Amygdala (tissue), 56 donors: ENCODE measurements around the gene ADD1.
"Not testable (repeated sequence)": the region's sequence is repeated elsewhere in the genome, so short reads cannot be mapped to it uniquely, and the experiment has no call there.

Experiments used
- DNase-seq, 56 donors: peaks; one replicate each; lab custom pipeline; 2025; lab: John Stamatoyannopoulos, UW

ADD1 gene

DNA sequence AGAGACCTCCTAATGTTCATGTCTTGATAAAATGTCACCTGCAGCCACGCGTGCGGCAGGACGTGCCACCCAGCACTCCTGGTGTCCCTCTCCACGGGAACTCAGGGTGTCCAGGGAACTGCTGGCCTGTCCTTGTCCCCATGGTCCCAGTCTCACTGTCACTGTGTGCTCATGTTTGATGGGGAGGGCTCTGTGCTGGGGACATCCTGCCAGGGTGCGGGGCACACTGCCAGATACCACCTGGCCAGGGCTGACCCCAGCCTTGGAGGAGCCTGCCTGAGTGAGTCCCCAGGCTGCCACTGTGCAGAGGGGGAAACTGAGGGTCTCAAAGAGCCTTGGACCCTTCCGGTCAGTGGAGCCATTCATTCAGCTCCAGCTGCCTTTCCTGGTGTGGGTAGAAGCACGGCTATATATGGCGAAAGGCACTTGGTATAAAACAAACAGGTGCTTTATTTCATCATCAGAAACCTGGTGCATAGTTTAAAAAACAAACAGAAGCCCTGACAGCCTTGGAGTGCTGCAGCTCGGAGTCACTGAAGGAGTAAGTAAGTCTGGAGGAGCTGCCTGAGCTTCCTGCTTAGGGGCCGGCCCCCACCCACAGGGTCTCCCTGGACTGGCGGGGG is 86.6 kb downstream of the ADD1 start:
- no peak for DNase-seq

DNA sequence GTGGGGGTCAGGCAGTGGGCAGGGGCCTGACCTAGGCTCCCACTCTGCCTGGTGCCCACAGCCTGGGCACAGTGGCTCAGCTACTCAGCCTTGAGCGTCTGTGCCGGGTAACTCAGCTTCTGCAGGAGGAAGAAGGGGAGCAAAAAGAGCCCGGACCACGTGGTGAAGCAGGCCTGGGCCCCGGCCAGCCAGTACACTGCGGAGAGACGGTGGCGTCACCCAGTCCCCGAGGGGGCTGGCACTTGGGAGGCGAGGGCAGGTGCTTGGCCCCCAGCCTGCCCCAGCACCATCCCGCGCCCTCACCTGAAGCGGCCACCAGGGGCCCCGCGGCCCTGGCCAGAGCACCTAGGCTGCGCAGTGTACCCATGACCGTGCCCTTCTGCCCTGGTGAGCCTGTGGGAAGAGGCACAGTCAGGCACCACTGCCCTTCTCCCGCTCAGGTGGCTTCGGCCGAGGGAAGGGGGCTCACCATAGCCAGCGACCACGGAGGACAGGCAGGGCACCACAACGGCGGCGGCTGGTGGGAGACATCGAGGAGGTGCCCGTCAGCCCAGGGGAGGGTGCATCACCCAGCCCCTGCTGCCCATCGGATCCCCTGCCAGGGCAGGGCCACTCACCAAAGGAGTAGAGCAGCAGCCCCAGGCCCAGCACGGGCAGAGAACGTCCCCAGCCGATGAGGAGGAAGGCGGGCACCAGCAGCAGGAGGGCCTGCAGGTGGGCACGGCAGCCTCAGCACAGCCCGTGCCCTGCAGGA is 87.3 kb downstream of the ADD1 start:
- DNase-seq = peak in 31 of 56 donors; percentile 16 to 75 (median 48)

DNA sequence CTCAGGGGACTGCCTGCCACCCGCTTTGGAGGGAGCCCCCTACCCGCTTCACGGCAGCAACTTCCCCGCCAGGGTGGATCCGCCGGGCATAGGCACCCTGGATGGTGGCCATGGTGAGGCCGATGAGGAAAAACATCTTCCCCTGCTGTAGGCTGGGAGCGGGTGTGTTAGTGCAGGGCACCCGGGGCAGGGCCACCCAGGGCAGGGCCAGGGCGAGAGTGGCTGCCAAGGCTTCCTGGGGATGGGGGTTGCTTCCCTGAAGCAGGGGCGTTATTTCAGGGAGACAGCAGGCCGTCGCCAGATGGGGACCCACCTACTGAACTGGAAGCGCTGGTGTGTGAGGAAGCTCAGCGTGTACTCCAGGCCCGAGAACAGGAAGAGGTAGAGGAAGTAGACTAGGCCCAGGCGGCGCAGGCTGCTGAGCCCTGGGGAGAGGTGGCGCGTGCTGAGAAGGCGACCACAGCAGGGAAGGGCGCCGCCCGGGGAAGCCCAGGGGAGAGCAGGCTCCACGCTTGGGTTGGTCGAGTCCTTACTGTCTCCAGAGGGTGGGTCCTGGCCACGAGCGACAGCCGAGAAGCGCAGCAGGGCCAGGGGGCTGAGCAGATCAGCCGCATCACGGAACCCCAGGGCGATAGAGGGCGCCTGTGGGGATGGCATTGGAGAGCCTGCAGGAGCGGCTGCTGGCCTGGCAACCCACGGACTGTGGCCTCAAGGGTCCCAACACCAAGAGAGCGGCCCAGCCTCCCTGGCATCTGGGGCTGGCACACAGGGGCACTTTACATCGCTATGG is 88.1 kb downstream of the ADD1 start:
- peak in 15 of 56 donors; percentile 14 to 56 (median 34) for DNase-seq

DNA sequence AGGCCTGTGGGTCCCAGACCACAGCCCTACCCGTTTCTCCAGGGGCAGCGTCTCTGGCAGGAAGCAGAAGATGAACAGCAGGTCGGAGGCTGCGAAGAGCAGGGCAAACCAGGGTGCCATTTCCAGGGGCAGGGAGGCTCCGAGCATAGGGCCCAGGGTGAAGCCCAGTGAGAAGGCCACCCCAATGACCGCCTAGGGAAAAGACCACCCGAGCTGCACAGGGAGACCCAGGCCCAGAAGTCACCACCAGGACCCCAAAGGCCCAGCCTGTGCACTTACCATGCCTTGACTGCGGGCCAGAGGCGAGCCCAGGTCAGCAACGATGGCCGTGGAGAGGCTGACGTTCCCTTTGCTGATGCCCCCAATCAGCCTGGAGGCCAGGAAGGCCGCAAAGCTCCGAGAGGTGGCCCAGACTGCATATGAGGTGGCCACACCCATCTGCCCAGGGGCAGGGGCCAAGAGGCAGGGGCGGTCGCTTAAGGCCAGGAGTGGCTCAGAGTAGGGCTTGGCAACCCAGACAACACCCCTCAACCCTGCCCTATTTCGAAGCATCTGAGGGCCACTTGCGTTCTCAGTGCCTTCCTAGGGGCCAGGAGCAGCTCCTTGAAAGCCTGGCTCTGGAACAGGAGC is 88.8 kb downstream of the ADD1 start:
- no peak for DNase-seq

DNA sequence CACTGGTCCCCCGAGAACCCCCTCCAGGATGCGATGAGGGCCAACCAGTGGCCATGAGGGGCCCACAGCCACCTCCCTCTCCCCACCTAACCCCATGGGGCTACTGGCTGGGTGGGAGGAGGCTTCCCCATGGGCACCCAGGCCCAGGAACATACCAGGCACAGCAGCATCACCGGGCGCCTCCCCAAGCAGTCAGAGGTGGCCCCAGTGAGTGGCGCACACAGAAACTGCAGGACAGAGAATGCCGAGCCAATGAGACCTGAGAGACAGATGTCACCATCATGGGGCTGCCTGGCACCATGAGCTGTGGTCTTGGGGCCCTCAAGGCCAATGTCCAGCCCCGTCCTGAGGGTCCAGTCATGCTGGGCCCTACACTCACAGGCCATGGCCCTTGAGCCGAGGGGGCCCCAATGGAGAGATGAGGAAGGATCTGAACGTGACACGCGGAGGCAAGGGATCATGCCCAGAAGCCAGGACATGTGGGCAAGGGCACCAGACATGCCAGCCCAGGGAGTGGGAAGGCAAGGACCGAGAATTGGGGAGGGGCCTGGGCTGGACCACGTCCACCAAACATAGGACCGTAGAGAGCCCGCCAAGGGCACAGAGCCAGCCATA is 89.4 kb downstream of the ADD1 start:
- DNase-seq = peak in 1 of 56 donors; percentile 40

DNA sequence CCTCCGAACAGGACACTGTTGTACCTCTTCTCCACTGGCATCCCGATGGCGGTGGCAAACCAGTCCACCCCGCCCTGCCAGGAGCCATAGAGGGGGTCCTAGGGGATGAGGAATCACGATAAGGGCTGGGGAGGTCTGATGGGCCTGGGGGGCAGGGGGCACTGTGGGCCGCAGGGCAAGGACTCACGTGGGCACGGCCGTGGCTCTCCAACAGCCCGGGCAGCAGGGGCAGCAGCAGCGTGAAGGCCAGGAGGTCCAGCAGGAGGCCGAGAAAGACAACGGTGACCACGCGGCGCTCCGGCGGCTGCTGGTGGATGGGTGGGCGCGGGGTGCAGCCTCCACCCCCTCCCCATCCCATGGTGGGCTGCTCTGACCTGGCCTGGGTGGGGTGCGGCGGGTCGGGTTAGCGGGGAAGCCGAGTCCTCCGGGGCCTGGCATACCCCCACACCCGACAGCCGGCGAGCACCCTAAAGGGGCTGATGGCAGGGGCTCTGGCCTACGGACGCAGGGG is 90.0 kb downstream of the ADD1 start:
- DNase-seq = no peak

DNA sequence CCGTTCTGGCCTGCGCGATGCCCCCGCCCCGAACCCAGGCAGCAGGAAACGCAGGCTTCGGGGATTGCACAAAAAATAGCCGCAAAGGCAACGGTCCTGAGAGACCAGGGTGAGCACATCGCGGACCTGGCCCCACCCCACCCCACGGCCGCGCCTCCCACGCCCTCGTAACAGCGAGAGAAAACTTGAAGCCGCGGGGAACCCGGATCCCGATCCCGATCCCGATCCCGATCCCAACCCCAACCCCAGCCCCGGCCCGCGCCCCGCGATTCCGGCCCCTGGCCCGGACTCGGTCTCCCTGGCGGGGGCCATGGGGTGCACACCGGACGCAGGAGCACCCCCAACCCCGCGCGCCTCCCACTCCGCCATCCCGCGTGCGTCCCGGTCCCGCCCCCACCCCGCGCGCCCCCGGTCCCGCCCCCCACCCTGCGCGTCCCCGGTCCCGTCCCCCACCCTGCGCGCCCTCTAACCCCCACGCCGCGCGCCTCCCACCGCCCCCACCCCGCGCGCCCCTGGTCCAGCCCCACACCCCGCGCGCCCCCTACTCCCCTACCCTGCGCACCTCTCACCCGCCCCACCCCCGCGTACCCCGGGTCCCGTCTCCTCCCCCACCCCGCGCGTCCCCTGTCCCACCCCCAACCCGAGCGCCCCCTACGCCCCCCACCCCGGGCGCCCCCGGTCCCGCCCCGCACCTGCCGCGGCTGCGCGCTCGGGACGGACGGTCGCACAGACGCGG is 90.6 kb downstream of the ADD1 start:
- peak in 1 of 56 donors; percentile 84 for DNase-seq

DNA sequence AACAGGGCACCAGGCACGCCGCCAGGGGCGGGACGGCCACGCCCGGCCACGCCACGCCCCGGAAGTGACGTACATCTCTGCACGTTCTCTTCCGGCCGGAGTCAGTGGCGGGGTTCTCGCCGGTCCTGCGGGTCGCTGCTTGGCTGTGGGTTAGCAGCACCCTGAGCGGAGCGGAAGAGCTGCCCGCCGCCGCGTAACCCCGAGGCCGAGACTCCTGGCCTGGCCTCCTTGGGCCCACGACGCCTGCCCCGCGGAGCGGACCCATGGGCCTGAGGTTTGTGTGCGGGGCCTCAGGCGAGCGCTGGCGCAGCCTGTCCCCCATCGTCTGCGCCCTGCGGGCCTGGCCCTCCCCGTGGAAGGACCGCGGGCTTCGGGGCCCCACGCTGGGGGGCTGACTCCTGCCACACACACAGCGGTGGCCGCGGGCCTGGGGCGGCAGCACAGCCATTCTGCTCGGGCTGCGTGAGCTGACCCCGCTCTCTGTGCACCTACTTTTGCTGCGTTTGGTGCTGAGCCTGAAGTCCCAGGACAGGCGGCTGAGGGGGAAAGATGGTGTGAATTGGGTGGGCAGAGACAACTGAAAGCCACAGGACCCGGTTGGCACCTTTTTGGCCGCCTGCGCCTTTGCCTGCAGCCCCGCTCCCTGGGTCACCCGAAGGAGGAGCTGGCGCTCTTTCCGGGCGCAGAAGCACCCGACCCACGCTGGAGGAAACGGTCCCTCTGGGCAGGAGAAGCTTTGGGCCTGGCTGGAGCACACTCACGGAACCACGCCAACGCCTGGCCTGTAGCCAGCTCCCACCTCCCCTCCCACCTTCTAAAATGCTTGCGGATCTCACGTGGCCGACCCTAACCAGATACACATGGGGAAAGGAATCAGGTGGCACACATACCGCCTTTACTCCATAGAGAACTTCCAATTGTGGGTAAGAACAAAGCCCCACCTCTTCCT is 91.4 kb downstream of the ADD1 start:
- DNase-seq = peak in 53 of 56 donors; percentile 29 to 92 (median 75)

DNA sequence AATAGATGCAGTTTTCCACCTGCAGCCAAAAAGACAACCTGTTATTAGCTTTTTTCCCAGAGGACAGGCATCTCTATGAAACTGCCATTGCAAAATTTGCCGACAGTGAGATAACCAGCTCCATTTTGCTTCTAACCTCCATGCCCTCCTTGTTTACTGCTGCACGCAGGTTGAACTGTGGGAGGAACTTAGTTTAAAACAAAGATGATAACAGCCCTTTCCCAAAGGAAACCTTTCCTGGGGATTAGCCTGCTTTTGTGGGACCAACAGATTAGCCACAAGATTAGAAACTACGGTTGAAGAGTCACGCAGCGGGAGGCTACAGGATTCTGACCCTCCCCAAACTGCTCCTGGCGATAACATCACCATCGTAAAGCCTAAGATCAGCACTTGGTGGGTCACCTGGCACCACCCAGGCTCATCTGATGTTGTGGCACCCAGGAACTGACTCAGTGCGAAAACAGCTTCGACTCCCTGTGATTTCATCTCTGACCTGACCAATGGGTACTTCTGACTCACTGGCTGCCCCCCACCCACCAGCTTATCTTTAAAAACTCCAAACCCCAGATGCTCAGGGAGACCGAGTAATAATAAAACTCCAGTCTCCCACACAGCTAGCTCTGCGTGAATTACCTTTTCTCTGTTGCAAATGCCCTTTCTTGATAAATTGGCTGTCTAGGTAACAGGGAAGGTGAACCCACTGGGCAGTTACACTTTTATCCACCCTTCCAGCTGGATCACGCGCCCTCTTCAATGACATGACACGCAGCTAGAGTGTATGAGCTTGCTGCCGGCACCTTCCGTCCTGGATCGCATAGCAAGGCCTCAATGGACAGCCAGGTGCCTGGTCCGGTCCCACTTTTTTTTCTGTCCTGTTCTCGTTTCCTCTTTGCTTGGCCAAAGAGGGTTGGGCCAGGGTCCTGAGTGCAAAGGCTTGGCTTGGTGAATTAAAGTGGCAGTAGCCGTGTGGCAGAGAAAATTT is 92.4 kb downstream of the ADD1 start:
- no peak for DNase-seq

DNA sequence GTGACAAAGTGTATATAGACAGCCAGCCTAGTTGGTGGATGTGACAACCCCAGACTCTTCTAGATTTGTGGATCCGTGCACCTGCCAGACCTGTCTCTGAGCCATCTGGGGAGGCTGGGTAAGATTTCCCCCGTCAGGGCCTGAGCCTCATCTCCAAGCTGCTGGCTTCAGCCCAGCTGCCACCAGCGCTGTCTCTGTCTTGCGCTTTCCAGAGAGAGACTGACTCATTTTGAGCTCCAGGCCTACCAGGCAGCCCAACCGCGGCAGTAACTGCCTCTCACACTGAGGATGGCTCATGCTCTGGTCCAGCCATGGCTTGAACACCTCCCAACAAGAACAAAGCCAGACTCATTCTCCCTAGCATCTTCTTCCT is 93.1 kb downstream of the ADD1 start:
- DNase-seq = peak in 1 of 56 donors; percentile 17

DNA sequence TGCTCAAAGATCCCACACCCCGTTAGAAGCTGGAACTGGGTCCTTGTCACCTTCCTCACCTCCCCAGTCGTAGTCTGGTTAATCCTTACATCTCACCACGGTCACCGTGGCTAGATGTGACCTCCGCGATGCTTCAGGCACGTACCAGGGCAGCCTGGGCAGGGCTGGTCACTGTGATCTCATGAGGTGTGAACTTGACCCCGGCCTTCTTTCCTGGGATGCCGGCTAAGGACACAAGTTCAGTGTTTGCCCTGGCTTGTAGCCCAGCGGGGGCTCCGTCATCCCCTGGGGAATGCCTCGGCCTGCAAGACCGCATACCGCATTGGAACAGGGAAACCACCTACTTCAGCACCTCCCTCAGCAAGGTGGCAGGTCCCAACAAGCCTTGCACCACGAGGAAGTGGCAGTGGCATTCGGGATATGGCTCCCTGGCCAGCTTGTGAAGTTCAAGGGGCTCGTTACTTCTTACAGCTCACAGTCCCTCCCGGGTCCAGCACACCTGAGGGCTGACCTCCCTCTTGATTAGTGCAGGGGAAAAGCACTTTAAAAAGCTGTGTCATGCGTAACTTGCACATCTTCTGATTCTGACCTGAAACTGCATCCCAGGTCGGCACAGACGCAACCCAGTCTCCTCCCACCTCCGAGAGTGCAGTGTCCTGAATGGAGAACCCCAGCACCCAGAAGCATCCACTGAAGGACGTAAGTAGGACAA is 93.7 kb downstream of the ADD1 start:
- DNase-seq = no peak

DNA sequence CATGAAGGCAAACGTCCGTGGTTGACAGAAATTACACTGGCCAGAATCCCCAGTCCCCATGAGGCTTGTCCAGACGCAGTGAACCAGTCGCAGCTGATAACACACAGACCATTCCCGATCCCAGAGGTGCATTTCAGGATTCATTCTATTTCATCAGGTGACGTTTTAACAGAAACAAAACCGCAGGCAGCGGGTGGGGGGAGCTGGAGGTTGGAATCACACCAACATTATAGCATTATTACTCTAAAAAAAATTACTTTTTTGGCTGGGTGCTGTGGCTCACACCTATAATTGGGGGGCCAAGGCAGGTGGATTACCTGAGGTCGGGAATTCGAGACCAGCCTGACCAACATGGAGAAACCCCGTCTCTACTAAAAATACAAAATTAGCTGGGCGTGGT is 94.3 kb downstream of the ADD1 start:
- no peak for DNase-seq

DNA sequence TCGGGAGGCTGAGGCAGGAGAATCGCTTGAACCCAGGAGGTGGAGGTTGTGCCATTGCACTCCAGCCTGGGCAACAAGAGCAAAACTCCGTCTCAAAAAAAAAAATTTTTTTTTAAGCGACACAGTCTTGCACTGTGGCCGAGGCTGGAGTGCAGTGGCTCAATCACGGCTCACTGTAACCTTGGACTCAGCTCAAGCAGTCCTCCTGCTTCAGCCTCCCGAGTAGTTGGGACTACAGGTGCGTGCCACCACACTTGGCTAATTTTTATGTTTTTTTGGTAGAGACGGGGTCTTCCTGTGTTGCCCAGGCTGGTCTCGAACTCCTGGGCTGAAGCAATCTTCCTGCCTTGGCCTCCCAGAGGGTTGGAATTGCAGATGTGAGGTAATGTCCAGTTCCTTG is 94.8 kb downstream of the ADD1 start:
- not testable (repeated sequence) for DNase-seq

DNA sequence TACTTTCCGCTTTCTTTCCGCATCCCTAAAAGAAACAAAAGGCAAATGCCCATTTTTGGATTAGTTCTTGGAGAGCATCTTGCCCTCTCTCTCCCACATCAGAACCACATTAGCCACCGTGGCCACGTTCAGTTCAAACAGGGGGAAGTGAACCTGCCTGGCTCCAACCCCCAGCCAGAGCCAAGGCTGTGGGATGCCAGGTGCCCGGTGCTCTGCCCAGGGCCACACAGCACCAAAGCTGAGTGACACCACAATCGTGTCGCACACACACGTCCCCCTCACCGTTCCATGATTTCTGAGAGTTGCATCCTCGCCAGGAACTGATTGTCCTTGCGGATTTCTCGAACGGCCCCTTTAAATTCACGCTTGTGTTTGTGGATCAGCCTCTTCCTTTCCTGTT is 95.3 kb downstream of the ADD1 start:
- no peak for DNase-seq

DNA sequence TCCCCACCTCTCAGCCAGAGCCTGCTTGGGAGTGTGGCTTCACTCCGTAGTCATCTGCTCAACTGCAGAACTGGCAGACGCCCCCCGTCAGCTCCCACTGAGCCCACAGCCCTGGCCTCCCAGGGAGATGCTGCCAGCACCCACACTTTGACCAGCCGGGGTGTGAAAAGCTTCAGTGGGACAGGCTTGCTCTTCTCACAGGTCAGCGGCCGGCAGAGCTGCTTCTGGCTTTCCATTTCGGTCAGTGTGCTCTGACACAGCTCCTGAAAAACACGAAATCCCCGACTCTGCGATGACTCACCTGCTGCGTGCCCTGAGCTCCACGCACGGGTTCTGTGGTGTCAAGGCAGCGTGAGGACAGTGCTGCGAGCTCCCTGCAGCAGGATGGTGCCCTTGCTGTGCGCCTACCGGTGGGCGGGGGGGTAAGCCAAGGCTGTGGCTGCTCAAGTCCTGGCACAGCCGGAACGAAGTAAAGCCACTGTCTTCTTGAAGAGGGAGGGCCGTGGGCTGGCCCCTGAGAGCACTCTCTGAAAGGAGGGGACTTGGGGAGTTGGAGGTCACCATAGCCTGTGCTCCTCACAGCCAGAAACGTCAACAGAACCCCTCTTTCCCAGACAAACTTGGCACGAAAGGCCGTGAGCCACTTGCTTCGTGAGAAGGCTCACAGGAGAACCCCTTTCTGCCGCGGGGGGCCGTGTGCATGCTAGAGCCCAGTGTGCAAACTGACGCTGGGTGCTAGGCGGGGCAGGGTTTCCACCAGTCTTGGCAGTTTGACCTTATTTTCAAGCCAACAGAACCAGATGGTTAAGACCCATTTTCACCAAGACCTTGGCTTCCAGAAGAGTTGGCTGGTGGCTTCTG is 96.0 kb downstream of the ADD1 start:
- no peak for DNase-seq
